GM12801 (cell line): Measurements from ENCODE around the gene SYT8.

ENCODE experiments used
- TF ChIP-seq, protein P1 (sequence below): IDR thresholded peaks from one replicate; pipeline ENCODE4 v1.5.1; 2011; ENCODE audit warnings: control low read depth; ENCODE audit not compliant: insufficient read length; ENCODE audit errors: extremely low read depth

The SYT8 gene

DNA sequence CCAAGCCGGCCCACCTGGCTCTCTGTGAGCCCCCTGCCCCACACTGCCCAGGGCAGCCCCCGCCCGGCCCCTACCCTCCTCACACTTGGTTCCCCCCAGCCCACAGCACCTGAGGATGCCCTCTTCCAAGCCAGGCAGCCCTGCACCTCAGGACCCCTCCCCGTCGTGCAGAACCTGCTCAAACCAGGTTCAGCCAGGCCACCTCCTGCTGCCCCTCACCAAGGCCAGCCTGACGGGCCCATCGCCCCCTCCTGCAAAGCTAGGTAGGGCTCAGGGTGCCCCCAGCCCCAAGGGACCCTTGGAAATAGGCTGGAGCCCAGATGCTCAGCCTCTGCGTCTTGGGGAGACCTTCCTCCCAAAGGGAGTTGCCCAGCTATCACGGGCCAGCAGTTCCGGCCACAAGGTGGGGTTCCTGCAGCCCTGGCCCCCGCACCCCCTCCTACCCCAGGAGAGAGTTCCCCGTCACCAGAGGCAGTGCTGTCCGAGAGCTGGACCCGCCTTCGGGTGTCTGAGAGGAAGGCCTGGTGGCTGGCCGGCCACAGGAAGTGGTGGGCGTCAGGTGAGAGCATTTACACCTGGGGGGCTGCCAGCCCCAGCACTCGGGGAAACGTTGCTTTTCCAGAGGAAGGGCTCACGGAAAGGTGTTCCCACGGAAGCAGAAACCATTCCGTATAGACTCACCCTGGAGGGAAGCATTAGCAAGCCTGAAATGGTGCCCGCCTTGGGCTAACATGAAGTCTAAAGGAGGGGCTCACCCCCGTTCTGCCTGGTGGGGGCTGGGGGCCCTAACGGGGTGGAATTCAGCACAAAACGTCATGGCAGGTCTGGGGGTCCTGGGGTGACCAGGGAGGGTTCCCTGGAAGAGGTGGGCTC, 3.2 kb upstream of the SYT8 start:
- TF ChIP-seq, protein P1, sequence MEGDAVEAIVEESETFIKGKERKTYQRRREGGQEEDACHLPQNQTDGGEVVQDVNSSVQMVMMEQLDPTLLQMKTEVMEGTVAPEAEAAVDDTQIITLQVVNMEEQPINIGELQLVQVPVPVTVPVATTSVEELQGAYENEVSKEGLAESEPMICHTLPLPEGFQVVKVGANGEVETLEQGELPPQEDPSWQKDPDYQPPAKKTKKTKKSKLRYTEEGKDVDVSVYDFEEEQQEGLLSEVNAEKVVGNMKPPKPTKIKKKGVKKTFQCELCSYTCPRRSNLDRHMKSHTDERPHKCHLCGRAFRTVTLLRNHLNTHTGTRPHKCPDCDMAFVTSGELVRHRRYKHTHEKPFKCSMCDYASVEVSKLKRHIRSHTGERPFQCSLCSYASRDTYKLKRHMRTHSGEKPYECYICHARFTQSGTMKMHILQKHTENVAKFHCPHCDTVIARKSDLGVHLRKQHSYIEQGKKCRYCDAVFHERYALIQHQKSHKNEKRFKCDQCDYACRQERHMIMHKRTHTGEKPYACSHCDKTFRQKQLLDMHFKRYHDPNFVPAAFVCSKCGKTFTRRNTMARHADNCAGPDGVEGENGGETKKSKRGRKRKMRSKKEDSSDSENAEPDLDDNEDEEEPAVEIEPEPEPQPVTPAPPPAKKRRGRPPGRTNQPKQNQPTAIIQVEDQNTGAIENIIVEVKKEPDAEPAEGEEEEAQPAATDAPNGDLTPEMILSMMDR, result no peak

DNA sequence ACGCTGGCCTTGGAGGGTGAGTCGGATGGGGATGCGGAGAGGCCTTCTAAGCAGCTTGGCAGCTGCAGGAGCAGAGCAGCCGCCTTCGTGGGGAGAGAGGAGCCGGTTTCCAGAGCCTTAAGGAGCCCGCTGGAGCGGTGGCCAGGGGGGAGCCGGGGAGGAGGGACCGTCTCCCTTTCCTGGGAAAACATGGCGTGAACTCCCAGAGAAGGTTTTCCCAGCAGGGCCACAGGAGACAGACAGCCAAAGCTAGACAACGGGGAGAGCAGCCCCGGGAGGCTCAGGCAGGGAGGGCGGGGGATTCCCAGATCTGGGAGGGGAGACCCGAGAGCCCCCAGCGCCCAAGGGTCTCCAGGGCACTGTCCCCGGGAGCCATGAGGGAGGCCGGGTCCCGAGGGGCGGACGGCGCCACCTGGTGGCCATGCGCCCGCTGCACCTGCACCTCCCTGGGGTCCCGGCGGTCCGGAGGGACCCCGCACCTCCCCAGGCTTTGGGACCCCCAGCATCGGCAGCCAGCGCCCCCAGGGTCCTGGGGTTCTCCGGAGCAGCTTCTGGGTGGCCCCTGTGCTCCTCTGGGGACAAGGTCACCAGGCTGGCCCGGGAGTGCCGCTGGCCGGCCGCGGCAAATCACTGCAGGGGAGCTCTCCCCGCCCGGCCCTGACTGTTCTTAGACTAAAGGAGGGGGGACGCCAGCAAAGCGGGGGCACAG, 2.4 kb upstream of the SYT8 start:
- TF ChIP-seq, protein P1, result no peak

DNA sequence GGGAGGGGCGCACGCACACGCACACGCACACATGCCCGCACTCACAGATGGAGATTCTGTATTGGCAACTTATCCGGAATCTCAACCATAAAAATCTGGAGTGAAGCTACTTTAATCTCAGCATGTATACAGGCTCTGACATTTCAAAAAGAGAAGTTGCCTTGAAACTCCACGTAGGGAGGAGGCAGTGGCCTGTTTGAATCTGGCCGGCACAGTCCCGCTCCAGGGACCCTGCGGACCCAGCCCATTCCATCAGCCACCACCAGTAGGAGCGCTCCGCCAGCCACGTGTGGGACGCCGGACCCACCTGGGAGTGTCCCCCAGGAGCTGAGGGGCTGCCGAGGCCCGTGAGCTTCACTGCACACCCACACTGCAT, 1.9 kb upstream of the SYT8 start:
- TF ChIP-seq, protein P1, result no peak

DNA sequence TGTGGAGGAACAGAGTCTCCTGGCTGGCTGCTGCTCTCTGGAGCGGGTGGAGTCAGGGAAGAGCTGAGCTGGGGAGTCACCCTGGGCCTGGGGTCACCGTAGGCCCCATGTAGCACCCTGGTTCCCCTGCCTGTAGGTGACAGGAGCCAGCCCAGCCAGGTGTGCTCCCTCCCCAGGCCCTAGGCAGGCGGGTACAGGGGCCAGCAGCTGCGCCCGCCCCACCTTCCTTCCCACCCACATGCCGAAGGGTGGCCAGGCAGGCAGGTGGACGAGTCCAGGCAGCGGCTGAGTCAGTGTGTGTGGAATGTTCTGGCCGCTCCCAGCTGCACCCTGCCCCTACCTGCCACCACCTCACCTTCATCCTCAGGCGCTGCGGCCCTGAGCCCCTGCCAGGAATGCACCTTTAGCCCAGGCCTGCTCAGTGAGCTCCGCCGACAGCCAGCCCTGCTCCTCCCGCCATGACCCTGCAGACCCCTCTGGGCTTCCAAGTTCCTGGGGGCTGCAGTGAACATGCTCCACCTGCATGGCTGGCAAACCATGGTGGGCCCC, 654 bp upstream of the SYT8 start:
- TF ChIP-seq, protein P1, result no peak

DNA sequence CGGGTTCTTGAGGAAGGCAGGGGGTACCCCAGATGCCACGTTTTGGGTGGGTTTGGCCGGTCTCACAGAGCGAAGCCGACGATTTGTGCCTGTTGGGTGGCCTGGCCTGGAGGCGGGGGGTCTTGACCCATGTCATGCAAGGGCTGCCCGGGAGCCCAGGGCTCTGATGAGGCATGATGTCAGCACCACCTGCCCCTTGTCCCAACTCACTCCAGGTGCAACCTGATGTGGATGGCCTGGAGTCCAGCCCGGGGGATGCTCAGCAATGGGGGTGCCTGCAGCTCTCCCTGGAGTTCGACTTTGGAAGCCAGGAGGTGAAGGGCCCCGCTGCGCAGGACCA, 851 bp downstream of the SYT8 start:
- TF ChIP-seq, protein P1, result no peak

DNA sequence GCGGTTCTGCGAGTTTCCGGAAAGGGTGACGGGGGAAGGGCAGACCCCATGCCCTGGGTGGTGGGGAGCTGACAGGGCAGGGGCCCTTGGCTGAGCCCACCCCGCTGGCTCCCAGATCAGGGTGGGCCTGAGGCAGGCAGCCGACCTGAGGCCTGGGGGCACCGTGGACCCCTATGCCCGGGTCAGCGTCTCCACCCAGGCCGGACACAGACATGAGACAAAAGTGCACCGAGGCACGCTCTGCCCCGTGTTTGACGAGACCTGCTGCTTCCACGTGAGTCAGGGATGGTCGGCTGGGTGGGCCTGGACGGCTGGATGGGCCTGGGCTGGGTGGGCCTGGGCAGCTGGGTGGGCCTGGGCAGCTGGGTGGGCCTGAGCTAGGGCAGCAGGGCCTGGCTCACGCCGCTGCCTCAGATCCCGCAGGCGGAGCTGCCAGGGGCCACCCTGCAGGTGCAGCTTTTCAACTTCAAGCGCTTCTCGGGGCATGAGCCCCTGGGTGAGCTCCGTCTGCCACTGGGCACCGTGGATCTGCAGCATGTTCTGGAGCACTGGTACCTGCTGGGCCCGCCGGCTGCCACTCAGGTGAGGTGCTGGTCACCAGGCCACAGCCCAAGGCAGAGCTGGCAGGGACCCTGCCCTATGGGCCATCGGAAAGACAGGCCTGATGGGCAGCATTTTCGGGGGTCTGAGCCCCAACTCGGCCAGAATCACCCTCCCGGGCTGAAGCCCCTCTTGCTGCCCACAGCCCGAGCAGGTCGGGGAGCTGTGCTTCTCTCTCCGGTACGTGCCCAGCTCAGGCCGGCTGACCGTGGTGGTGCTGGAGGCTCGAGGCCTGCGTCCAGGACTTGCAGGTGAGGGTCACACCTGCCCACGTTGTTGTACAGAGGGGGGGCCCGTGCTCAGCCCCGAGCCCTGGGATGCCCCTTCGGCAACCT, 1.5 kb downstream of the SYT8 start:
- TF ChIP-seq, protein P1, result no peak
